ENCODE measurements around the gene ABCA2. TPM values are rescaled to one million over a fixed set of nuclear protein-coding genes. Genes with fewer than 3 reads are reported as not detected.

The ABCA2 gene
- total RNA-seq, 1 donor: 20.3 TPM

GRCh38 chr9:136957901-136958300 lies 70.1 kb downstream of the ABCA2 start:
- no peaks in the 10 kb centered on the region for H3K27me3 ChIP-seq (ENCODE audit: insufficient read depth, low read length)
- no peak overlapping the region for H2AFZ ChIP-seq (ENCODE audit: low read length)
- no peaks in the 10 kb centered on the region for H4K20me1 ChIP-seq (ENCODE audit: insufficient read depth, low read length)
- no peak overlapping the region for H3K4me3 ChIP-seq (ENCODE audit: insufficient read depth, low read length)
- H3K9me3 ChIP-seq (ENCODE audit: low read depth, low read length): no peaks in the 10 kb centered on the region
- no peak for DNase-seq (ENCODE audit: insufficient read length, low spot score, missing footprints)
- no peak for TF ChIP-seq CTCF (IDR thresholded peaks at IDR 0.05; ENCODE audit: extremely low read depth, low read depth, low read length)
- H3K79me2 ChIP-seq (ENCODE audit: insufficient read depth, low read length): no peaks in the 10 kb centered on the region
- no peak overlapping the region for H3K27ac ChIP-seq (ENCODE audit: low read depth, low read length)
- no peaks in the 10 kb centered on the region for H3K36me3 ChIP-seq (ENCODE audit: insufficient read depth, low read length)
- H3K4me2 ChIP-seq (ENCODE audit: insufficient read depth, low read length): no peak overlapping the region
- no peaks in the 10 kb centered on the region for H3K4me1 ChIP-seq (ENCODE audit: insufficient read depth, low read length)

GRCh38 chr9:136957461-136957860 lies 70.6 kb downstream of the ABCA2 start:
- Histone ChIP-seq H3K4me3 (ENCODE audit: insufficient read depth, low read length) (no peak overlapping the region), H3K79me2 (ENCODE audit: insufficient read depth, low read length) (no peaks in the 10 kb centered on the region), H3K27me3 (ENCODE audit: insufficient read depth, low read length) (no peaks in the 10 kb centered on the region), H2AFZ (ENCODE audit: low read length) (no peak overlapping the region), H4K20me1 (ENCODE audit: insufficient read depth, low read length) (no peaks in the 10 kb centered on the region), H3K27ac (ENCODE audit: low read depth, low read length) (no peak overlapping the region), H3K9me3 (ENCODE audit: low read depth, low read length) (no peaks in the 10 kb centered on the region), H3K36me3 (ENCODE audit: insufficient read depth, low read length) (no peaks in the 10 kb centered on the region), H3K4me1 (ENCODE audit: insufficient read depth, low read length) (no peaks in the 10 kb centered on the region), H3K4me2 (ENCODE audit: insufficient read depth, low read length) (no peak overlapping the region)
- no peak for DNase-seq (ENCODE audit: insufficient read length, low spot score, missing footprints)
- TF ChIP-seq CTCF (IDR thresholded peaks at IDR 0.05; ENCODE audit: extremely low read depth, low read depth, low read length): no peak

Other genes starting within 250 kb of the ABCA2 start
- 31.8 and 39.8 TPM in 2 replicates for gene TMEM141, start 236.9 kb downstream of the ABCA2 start, total RNA-seq
- gene CCDC183, start 231.9 kb downstream of the ABCA2 start, total RNA-seq: under 0.01 TPM in 1 of 2 replicates, not detected in the other
- gene RABL6, start 220.3 kb downstream of the ABCA2 start, total RNA-seq: 64.2 and 64.8 TPM in 2 replicates
- gene AJM1, start 185.8 kb downstream of the ABCA2 start, total RNA-seq: 0.88 and 1.1 TPM in 2 replicates
- 54.2 and 59.0 TPM in 2 replicates for gene PHPT1, start 178.8 kb downstream of the ABCA2 start, total RNA-seq
- gene MAMDC4, start 175.9 kb downstream of the ABCA2 start, total RNA-seq: 0.88 and 1.4 TPM in 2 replicates
- 126 and 173 TPM in 2 replicates for gene EDF1, start 161.9 kb downstream of the ABCA2 start, total RNA-seq
- gene TRAF2, start 141.7 kb downstream of the ABCA2 start, total RNA-seq: 6.2 and 6.8 TPM in 2 replicates
- 143 and 157 TPM in 2 replicates for gene FBXW5, start 83.5 kb downstream of the ABCA2 start, total RNA-seq
- gene C8G, start 83.0 kb downstream of the ABCA2 start, total RNA-seq: 1.2 TPM in 1 of 2 replicates, not detected in the other
- gene LCN12, start 76.0 kb downstream of the ABCA2 start, total RNA-seq: not detected in 2 replicates
- gene PTGDS, start 50.7 kb downstream of the ABCA2 start, total RNA-seq: 37.4 and 57.9 TPM in 2 replicates
- gene LCNL1, start 45.2 kb downstream of the ABCA2 start, total RNA-seq: 4.4 and 5.4 TPM in 2 replicates
- gene PAXX, start 35.8 kb downstream of the ABCA2 start, total RNA-seq: 13.3 and 16.6 TPM in 2 replicates
- gene CLIC3, start 31.7 kb downstream of the ABCA2 start, total RNA-seq: 1.5 and 2.5 TPM in 2 replicates
- gene FUT7, start 3.9 kb upstream of the ABCA2 start, total RNA-seq: not detected in 2 replicates
- 10.0 and 10.1 TPM in 2 replicates for gene NPDC1, start 17.9 kb upstream of the ABCA2 start, total RNA-seq
- gene ENTPD2, start 25.8 kb upstream of the ABCA2 start, total RNA-seq: not detected in 2 replicates
- 0.88 and 1.1 TPM in 2 replicates for gene SAPCD2, start 42.3 kb upstream of the ABCA2 start, total RNA-seq
- 35.9 and 36.9 TPM in 2 replicates for gene UAP1L1, start 49.3 kb upstream of the ABCA2 start, total RNA-seq
- 94.1 and 103 TPM in 2 replicates for gene MAN1B1, start 58.7 kb upstream of the ABCA2 start, total RNA-seq
- gene DPP7, start 86.5 kb upstream of the ABCA2 start, total RNA-seq: 66.6 and 74.6 TPM in 2 replicates
- gene GRIN1, start 110.9 kb upstream of the ABCA2 start, total RNA-seq: not detected in 2 replicates
- not detected in 2 replicates for gene LRRC26, start 141.8 kb upstream of the ABCA2 start, total RNA-seq
- gene TMEM210, start 143.8 kb upstream of the ABCA2 start, total RNA-seq: not detected in 2 replicates
- 26.2 and 32.9 TPM in 2 replicates for gene ANAPC2, start 160.3 kb upstream of the ABCA2 start, total RNA-seq
- gene SSNA1, start 160.4 kb upstream of the ABCA2 start, total RNA-seq: 52.5 and 59.7 TPM in 2 replicates
- 9.7 and 10.5 TPM in 2 replicates for gene TPRN, start 172.5 kb upstream of the ABCA2 start, total RNA-seq
- gene TMEM203, start 177.4 kb upstream of the ABCA2 start, total RNA-seq: 35.4 and 36.9 TPM in 2 replicates
- 5.0 and 6.2 TPM in 2 replicates for gene NDOR1, start 177.5 kb upstream of the ABCA2 start, total RNA-seq
- gene RNF208, start 194.0 kb upstream of the ABCA2 start, total RNA-seq: 0.29 TPM in 1 of 2 replicates, not detected in the other
- gene CYSRT1, start 196.9 kb upstream of the ABCA2 start, total RNA-seq: 1.1 and 1.5 TPM in 2 replicates
- under 0.01 TPM in 1 of 2 replicates, not detected in the other for gene RNF224, start 199.3 kb upstream of the ABCA2 start, total RNA-seq
- not detected in 2 replicates for gene SLC34A3, start 202.7 kb upstream of the ABCA2 start, total RNA-seq
- 67.7 and 74.0 TPM in 2 replicates for gene TUBB4B, start 213.1 kb upstream of the ABCA2 start, total RNA-seq
- 0.36 TPM in 1 of 2 replicates, not detected in the other for gene STPG3, start 223.0 kb upstream of the ABCA2 start, total RNA-seq
- gene NELFB, start 227.1 kb upstream of the ABCA2 start, total RNA-seq: 46.0 and 47.4 TPM in 2 replicates
- gene TOR4A, start 249.5 kb upstream of the ABCA2 start, total RNA-seq: 0.29 and 2.5 TPM in 2 replicates